ENCODE data around the gene TM4SF1.

TM4SF1 gene

GRCh38 chr3:149402481-149402880 lies 25.0 kb upstream of the TM4SF1 start:
- no peak for TF ChIP-seq CTCF (IDR thresholded peaks at IDR 0.05)
- peak overlapping the region; percentile 69 to 79 for H3K27ac ChIP-seq

GRCh38 chr3:149401926-149402310 lies 24.5 kb upstream of the TM4SF1 start:
- no peak for TF ChIP-seq CTCF (IDR thresholded peaks at IDR 0.05)
- Histone ChIP-seq H3K27ac (peak overlapping the region; percentile 69 to 79), H3K4me3 (no peak overlapping the region)
- DNase-seq (ENCODE audit: low spot score): no peak

More at GRCh38 chr3:149402481-149402880, 25.0 kb upstream of the TM4SF1 start:
- DNase-seq (ENCODE audit: low spot score): no peak
- H3K4me3 ChIP-seq: no peak overlapping the region

- TF ChIP-seq CTCF (IDR thresholded peaks at IDR 0.05): no peak
- Histone ChIP-seq H3K27ac (peak overlapping the region; percentile 69 to 79), H3K4me3 (no peak overlapping the region)
- no peak for DNase-seq (ENCODE audit: low spot score)
Measured at GRCh38 chr3:149401212-149401925, 23.9 kb upstream of the TM4SF1 start.

GRCh38 chr3:149400645-149401044 lies 23.2 kb upstream of the TM4SF1 start:
- Histone ChIP-seq H3K4me3 (no peak overlapping the region), H3K27ac (peak overlapping the region; percentile 69 to 79)
- DNase-seq (ENCODE audit: low spot score): no peak
- no peak for TF ChIP-seq CTCF (IDR thresholded peaks at IDR 0.05)

GRCh38 chr3:149398296-149398695 lies 20.8 kb upstream of the TM4SF1 start:
- H3K27ac ChIP-seq: no peak overlapping the region
- no peak for DNase-seq (ENCODE audit: low spot score)
- TF ChIP-seq CTCF (IDR thresholded peaks at IDR 0.05): no peak
- no peak overlapping the region for H3K4me3 ChIP-seq

GRCh38 chr3:149397528-149397927 lies 20.1 kb upstream of the TM4SF1 start:
- no peak for DNase-seq (ENCODE audit: low spot score)
- Histone ChIP-seq H3K4me3 (no peak overlapping the region), H3K27ac (no peak overlapping the region)
- TF ChIP-seq CTCF (IDR thresholded peaks at IDR 0.05): no peak

- Histone ChIP-seq H3K27ac (peak overlapping the region; percentile 54 to 78), H3K4me3 (no peak overlapping the region)
- TF ChIP-seq CTCF (IDR thresholded peaks at IDR 0.05): no peak
- no peak for DNase-seq (ENCODE audit: low spot score)
Measured at GRCh38 chr3:149396476-149396875, 19.0 kb upstream of the TM4SF1 start.
